Measurements from ENCODE around the gene SGCD.

Gene SGCD

GRCh38 chr5:156405988-156406387 lies 79.0 kb downstream of the SGCD start:
- no peak for DNase-seq

GRCh38 chr5:156407251-156407650 lies 80.3 kb downstream of the SGCD start:
- no peak for DNase-seq

- no peak for DNase-seq
Measured at GRCh38 chr5:156409834-156410233, 82.9 kb downstream of the SGCD start.

- DNase-seq = no peak
Measured at GRCh38 chr5:156411185-156411613, 84.2 kb downstream of the SGCD start.

GRCh38 chr5:156411957-156412356 lies 85.0 kb downstream of the SGCD start:
- DNase-seq = no peak

- DNase-seq = no peak
Measured at GRCh38 chr5:156414391-156414790, 87.4 kb downstream of the SGCD start.

GRCh38 chr5:156419661-156420060 lies 92.7 kb downstream of the SGCD start:
- DNase-seq = no peak

- DNase-seq = no peak
Measured at GRCh38 chr5:156420665-156421064, 93.7 kb downstream of the SGCD start.

- DNase-seq = no peak
Measured at GRCh38 chr5:156421798-156422197, 94.8 kb downstream of the SGCD start.

GRCh38 chr5:156423597-156423996 lies 96.6 kb downstream of the SGCD start:
- no peak for DNase-seq

GRCh38 chr5:156427315-156427714 lies 100.4 kb downstream of the SGCD start:
- no peak for DNase-seq

GRCh38 chr5:156431956-156432829 lies 105.2 kb downstream of the SGCD start:
- DNase-seq = no peak

GRCh38 chr5:156432830-156433105 lies 105.8 kb downstream of the SGCD start:
- no peak for DNase-seq

- DNase-seq = no peak
Measured at GRCh38 chr5:156434471-156434870, 107.5 kb downstream of the SGCD start.

- no peak for DNase-seq
Measured at GRCh38 chr5:156435101-156435500, 108.1 kb downstream of the SGCD start.

- no peak for DNase-seq
Measured at GRCh38 chr5:156438076-156438475, 111.1 kb downstream of the SGCD start.

GRCh38 chr5:156444753-156445291 lies 117.9 kb downstream of the SGCD start:
- DNase-seq = no peak

GRCh38 chr5:156446526-156446925 lies 119.6 kb downstream of the SGCD start:
- no peak for DNase-seq

GRCh38 chr5:156450778-156451177 lies 123.8 kb downstream of the SGCD start:
- no peak for DNase-seq

- DNase-seq = no peak
Measured at GRCh38 chr5:156451505-156451904, 124.5 kb downstream of the SGCD start.

GRCh38 chr5:156456857-156457256 lies 129.9 kb downstream of the SGCD start:
- DNase-seq = no peak

- no peak for DNase-seq
Measured at GRCh38 chr5:156459812-156460385, 132.9 kb downstream of the SGCD start.

- DNase-seq = no peak
Measured at GRCh38 chr5:156460471-156460870, 133.5 kb downstream of the SGCD start.

- DNase-seq = no peak
Measured at GRCh38 chr5:156466871-156467270, 139.9 kb downstream of the SGCD start.

GRCh38 chr5:156469636-156470035 lies 142.7 kb downstream of the SGCD start:
- no peak for DNase-seq

All from activated CD8-positive, alpha-beta memory T cell treated with anti-CD3 and anti-CD28 coated beads, Interleukin-2, amount 50 U/mL, for 4 hours (primary cell).